22Rv1 (cell line): Measurements from ENCODE around the gene RABGAP1.

ENCODE experiments used
- H3K27ac ChIP-seq: fragments of 450-650 bp; 2 replicates; pipeline ENCODE4 v1.5.1; 2017
- ZFX ChIP-seq: fragments of 450-650 bp; IDR thresholded peaks from 2 replicates; pipeline ENCODE4 v1.6.1; 2017; ENCODE audit warnings: antibody characterized with exemption, borderline replicate concordance
- TF ChIP-seq, protein P1 (sequence below): fragments of 450-650 bp; IDR thresholded peaks from 2 replicates; pipeline ENCODE4 v1.5.1; 2017; ENCODE audit warnings: mild to moderate bottlenecking

RABGAP1 gene

GRCh38 chr9:123011380-123011779 is 70.6 kb downstream of the RABGAP1 start:
- no peak for TF ChIP-seq ZFX
- TF ChIP-seq, protein P1, sequence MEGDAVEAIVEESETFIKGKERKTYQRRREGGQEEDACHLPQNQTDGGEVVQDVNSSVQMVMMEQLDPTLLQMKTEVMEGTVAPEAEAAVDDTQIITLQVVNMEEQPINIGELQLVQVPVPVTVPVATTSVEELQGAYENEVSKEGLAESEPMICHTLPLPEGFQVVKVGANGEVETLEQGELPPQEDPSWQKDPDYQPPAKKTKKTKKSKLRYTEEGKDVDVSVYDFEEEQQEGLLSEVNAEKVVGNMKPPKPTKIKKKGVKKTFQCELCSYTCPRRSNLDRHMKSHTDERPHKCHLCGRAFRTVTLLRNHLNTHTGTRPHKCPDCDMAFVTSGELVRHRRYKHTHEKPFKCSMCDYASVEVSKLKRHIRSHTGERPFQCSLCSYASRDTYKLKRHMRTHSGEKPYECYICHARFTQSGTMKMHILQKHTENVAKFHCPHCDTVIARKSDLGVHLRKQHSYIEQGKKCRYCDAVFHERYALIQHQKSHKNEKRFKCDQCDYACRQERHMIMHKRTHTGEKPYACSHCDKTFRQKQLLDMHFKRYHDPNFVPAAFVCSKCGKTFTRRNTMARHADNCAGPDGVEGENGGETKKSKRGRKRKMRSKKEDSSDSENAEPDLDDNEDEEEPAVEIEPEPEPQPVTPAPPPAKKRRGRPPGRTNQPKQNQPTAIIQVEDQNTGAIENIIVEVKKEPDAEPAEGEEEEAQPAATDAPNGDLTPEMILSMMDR: no peak

GRCh38 chr9:123011878-123012528 is 71.2 kb downstream of the RABGAP1 start:
- no peak overlapping the region for H3K27ac ChIP-seq
- TF ChIP-seq, protein P1: no peak
- no peak for TF ChIP-seq ZFX

More at GRCh38 chr9:123011380-123011779, 70.6 kb downstream of the RABGAP1 start:
- no peak overlapping the region for H3K27ac ChIP-seq

DNA sequence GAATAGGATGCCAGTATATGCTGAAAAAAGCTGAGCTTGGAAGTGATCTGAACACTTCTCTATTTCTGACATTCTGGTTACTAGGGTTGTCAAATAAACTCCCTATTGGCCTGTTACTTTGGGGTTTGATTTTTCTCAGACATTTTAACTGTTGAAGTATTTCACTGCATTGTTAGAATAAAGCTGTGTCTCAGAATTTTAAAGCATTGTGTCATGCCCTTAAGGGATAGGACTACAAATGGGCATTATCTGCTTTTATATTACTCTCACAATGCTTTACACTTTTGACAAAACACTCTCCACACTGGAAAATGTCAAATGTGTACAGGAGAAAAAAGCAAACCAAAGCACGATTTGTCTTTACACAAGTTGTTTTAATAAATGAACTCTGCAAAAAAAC is 75.8 kb downstream of the RABGAP1 start:
- TF ChIP-seq, protein P1: no peak
- no peak for TF ChIP-seq ZFX
- H3K27ac ChIP-seq: no peak overlapping the region

DNA sequence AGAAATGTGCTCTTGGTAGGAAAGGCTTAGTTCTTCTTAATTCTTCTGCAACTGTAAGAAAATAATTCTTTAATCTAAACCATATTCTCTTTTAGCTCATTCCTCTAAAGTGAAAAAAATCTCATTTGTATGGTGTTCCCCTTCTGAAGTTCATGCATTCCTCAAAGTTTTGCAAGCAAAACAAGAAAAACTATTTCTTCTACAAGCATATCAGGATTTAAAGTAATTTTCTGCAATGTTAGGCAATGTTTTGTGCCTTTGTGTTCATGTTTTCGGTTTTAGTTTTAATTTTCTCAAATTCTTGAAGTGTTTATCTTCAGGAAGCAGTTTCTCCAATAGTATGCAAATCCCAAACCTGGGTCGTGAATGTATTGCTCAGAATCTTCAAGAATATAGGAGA is 80.0 kb downstream of the RABGAP1 start:
- TF ChIP-seq, protein P1: no peak
- no peak for TF ChIP-seq ZFX
- no peak overlapping the region for H3K27ac ChIP-seq

GRCh38 chr9:123026425-123026824 is 85.6 kb downstream of the RABGAP1 start:
- TF ChIP-seq, protein P1: no peak
- TF ChIP-seq ZFX: no peak
- H3K27ac ChIP-seq: no peak overlapping the region

- TF ChIP-seq, protein P1: no peak
- TF ChIP-seq ZFX: no peak
- no peak overlapping the region for H3K27ac ChIP-seq
Observed at GRCh38 chr9:123027517-123027916, 86.7 kb downstream of the RABGAP1 start.

DNA sequence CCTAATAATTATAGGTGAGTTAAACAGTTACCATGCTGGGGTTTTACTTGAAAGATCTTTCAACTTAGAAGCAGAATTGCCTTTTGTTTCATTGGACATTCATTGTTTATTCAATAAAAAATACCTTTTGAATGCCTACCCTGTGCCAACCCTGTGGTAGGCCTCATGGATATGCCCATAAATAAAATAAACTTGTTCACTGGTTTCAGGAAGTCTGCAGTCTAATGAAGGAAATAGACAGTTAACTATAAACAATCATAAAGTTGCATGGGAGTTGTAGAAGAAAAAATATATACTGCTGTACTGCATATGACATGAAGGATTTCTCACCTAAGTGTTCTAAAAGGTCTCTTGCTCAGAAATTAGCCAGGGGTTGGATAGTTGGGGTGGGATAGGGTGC is 87.3 kb downstream of the RABGAP1 start:
- no peak overlapping the region for H3K27ac ChIP-seq
- TF ChIP-seq ZFX: no peak
- TF ChIP-seq, protein P1: no peak
